Measurements from ENCODE around the gene KLHL15. TPM values are rescaled to one million over a fixed set of nuclear protein-coding genes. Genes with fewer than 3 reads are reported as not detected.

Gene KLHL15
- total and polyA plus RNA-seq, 2 experiments from 2014 or later = 2.4 to 15.0 TPM

- Histone ChIP-seq H3K27ac (ENCODE audit: low read depth) (no peak overlapping the region), H3K79me2 (replicated peaks; ENCODE audit: insufficient read depth) (no peaks in the 10 kb centered on the region), H3K4me2 (no peak overlapping the region), H3K27me3 (ENCODE audit: insufficient read depth) (no peaks in the 10 kb centered on the region), H4K20me1 (replicated peaks; ENCODE audit: insufficient read depth) (no peaks in the 10 kb centered on the region), H3K4me1 (ENCODE audit: insufficient read depth) (no peaks in the 10 kb centered on the region), H3K4me3 (no peak overlapping the region), H3K9me2 (ENCODE audit: insufficient read depth) (no peaks in the 10 kb centered on the region), H3K36me3 (ENCODE audit: insufficient read depth) (no peaks in the 10 kb centered on the region), H3F3A (replicated peaks; ENCODE audit: low read depth) (no peaks in the 10 kb centered on the region), H2AFZ (0 out of 2 replicates have a peak overlapping the region, but pooled peaks have one; percentile 72)
- peak; percentile 55 for ATAC-seq
- Mint-ChIP-seq H3K27ac (peak overlapping the region; percentile 12; the same call in 1 of the 2 replicates), H3K4me1 (peaks cover 8% of the 10 kb centered on the region), H3K36me3 (ENCODE audit: low read depth) (no peaks in the 10 kb centered on the region), H3K4me3 (no peak overlapping the region), H3K27me3 (ENCODE audit: insufficient read depth, low read depth, poor library complexity) (no peaks in the 10 kb centered on the region), H3K9me3 (no peaks in the 10 kb centered on the region)
- DNase-seq (ENCODE audit: low spot score) = peak; percentile 4
- no peak for TF ChIP-seq NANOG (IDR thresholded peaks at IDR 0.05; ENCODE audit: borderline replicate concordance)
- TF ChIP-seq ETS1 (IDR thresholded peaks at IDR 0.05) = no peak
- no peak for TF ChIP-seq ZNF331 (CRISPR knock-in tag; IDR thresholded peaks at IDR 0.05; ENCODE audit: low read depth)
- no peak for TF ChIP-seq EZH2phosphoT487 (IDR thresholded peaks at IDR 0.05; ENCODE audit: unreplicated experiment)
- TF ChIP-seq ZNF462 (CRISPR knock-in tag; IDR thresholded peaks at IDR 0.05) = no peak
- no peak for TF ChIP-seq STAT1 (IDR thresholded peaks at IDR 0.05; ENCODE audit: unreplicated experiment)
- TF ChIP-seq CTCF (conservative IDR thresholded peaks at IDR 0.05; ENCODE audit: low read depth in 2 of 2) = no peak
- no peak for TF ChIP-seq EZH2 (IDR thresholded peaks at IDR 0.05; ENCODE audit: low read depth, unreplicated experiment)
- TF ChIP-seq ZNF114 (CRISPR knock-in tag; IDR thresholded peaks at IDR 0.05) = no peak
- no peak for TF ChIP-seq REST (IDR thresholded peaks at IDR 0.05; ENCODE audit: unreplicated experiment)
- no peak for TF ChIP-seq JUNB (IDR thresholded peaks at IDR 0.05; ENCODE audit: unreplicated experiment)
- TF ChIP-seq CREB1 (CRISPR knock-in tag; IDR thresholded peaks at IDR 0.05; ENCODE audit: low read depth) = no peak
- TF ChIP-seq POLR2AphosphoS5 (IDR thresholded peaks at IDR 0.05; ENCODE audit: low read depth) = no peak
These were observed 67.2 kb downstream of the KLHL15 start for GRCh38 chrX:23959781-23960180.

Data from GM23338 (cell line).